ENCODE data around the gene PGAM2.

GRCh38 chr7:44052771-44053365, 12.5 kb downstream of the PGAM2 start:
- TF ChIP-seq POLR2A (IDR thresholded peaks at IDR 0.05) (no peak), CTCF (IDR thresholded peaks at IDR 0.05) (no peak), POLR2AphosphoS5 (IDR thresholded peaks at IDR 0.05; ENCODE audit: insufficient read depth in 1 of 2, low read depth in 1 of 2) (no peak)
